WI38 (cell line): ENCODE measurements around the gene PROK1.

ENCODE experiments used
- H3K4me3 ChIP-seq: 2 replicates; pipeline ENCODE4 v1.5.1; 2011; ENCODE audit warnings: low read depth, mild to moderate bottlenecking, control low read depth, low read length
- TF ChIP-seq, protein P1 (sequence below): IDR thresholded peaks from 2 replicates; pipeline ENCODE4 v1.5.1; 2012; ENCODE audit warnings: low read depth, mild to moderate bottlenecking, control low read depth, low read length

Gene PROK1

GRCh38 chr1:110504226-110504625 is 53.3 kb downstream of the PROK1 start:
- TF ChIP-seq, protein P1, sequence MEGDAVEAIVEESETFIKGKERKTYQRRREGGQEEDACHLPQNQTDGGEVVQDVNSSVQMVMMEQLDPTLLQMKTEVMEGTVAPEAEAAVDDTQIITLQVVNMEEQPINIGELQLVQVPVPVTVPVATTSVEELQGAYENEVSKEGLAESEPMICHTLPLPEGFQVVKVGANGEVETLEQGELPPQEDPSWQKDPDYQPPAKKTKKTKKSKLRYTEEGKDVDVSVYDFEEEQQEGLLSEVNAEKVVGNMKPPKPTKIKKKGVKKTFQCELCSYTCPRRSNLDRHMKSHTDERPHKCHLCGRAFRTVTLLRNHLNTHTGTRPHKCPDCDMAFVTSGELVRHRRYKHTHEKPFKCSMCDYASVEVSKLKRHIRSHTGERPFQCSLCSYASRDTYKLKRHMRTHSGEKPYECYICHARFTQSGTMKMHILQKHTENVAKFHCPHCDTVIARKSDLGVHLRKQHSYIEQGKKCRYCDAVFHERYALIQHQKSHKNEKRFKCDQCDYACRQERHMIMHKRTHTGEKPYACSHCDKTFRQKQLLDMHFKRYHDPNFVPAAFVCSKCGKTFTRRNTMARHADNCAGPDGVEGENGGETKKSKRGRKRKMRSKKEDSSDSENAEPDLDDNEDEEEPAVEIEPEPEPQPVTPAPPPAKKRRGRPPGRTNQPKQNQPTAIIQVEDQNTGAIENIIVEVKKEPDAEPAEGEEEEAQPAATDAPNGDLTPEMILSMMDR: no peak
- H3K4me3 ChIP-seq: no peak overlapping the region

DNA sequence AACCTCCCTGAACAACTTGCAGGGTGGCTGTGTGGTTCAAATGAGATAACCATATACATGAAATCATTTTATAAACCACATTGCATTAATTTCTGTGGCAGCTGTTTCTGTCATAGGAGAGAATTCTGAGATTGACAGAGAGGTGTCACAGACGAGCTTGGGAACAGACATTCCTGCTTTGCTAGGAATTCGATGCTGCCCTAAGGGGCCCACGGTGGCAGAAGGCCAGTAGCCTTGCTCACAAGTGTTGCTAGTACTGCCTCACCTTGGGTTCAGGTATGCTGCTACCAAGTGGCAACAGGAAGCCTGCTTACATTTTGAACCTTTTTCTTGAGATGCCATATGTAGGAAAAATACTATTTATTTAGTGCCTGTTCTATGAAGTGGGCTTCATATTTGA is 54.6 kb downstream of the PROK1 start:
- no peak overlapping the region for H3K4me3 ChIP-seq
- TF ChIP-seq, protein P1: no peak

GRCh38 chr1:110506541-110506940 is 55.6 kb downstream of the PROK1 start:
- no peak overlapping the region for H3K4me3 ChIP-seq
- TF ChIP-seq, protein P1: no peak
